HCT116 (cell line): ENCODE data around the gene FAM53B. TPM values are rescaled to one million over a fixed set of nuclear protein-coding genes. Genes with fewer than 3 reads are reported as not detected.

Source experiments
- ATAC-seq: fragments of 200-7000 bp; cut with Tn5 transposase; 2 replicates; pipeline ENCODE4 v1.9.1; 2020; ENCODE audit warnings: mild to moderate bottlenecking, moderate library complexity
- BruUV-seq: library from RNA; stranded (reverse); fragments of 400-500 nt; replicated peaks from 2 replicates; lab custom pipeline; 2021; lab: Mats Ljungman, UMichigan
- CTCF ChIA-PET: fragments of 300-600 bp; sonication (Branson Sonifier 250); formaldehyde crosslinking; loops from one replicate; lab custom pipeline; 2021; ENCODE audit warnings: antibody characterized with exemption; lab: Charles Lee
- POLR2A ChIA-PET: fragments of 300-600, 350-600 bp; sonication (Branson Sonifier 250); formaldehyde crosslinking; loops from one replicate; lab custom pipeline; 2021; ENCODE audit warnings: antibody characterized with exemption; lab: Charles Lee
- RAD21 ChIA-PET, 2 experiments: fragments of 300-600 bp; sonication (Branson Sonifier 250); formaldehyde crosslinking; loops; one replicate each; lab custom pipeline; 2023; ENCODE audit warnings: low total read pairs in 2 of 2; ENCODE audit not compliant: uncharacterized antibody in 2 of 2, unreplicated experiment in 2 of 2, low non-redundant PET in 1 of 2; lab: Charles Lee
- DNase-seq: peaks from one replicate; pipeline ENCODE4 v3.0.0-alpha.2; 2010; ENCODE audit warnings: low read depth, low spot score
- H2AFZ ChIP-seq: fragments of 200-600 bp; shearing (Covaris generic), sonication (generic); 2 replicates; pipeline ENCODE4 v1.6.1; 2017; ENCODE audit warnings: low read depth, mixed run types, mixed read lengths, antibody characterized with exemption, low read length; ENCODE audit not compliant: poor library complexity, severe bottlenecking
- H3K27ac ChIP-seq: 2 replicates; pipeline ENCODE4 v1.5.1; 2012; ENCODE audit warnings: low read depth, low read length
- H3K27me3 ChIP-seq: fragments of 200-600 bp; sonication (generic); 2 replicates; pipeline ENCODE4 v1.6.1; 2016; ENCODE audit warnings: mixed run types, low read length, mixed read lengths; ENCODE audit not compliant: insufficient read depth
- H3K36me3 ChIP-seq, 2 experiments: fragments of 200-500 bp in 1 of 2; fragments of 200-600 bp in 1 of 2; sonication (Bioruptor generic) in 1 of 2; sonication (generic) in 1 of 2; 2 replicates each; pipeline versions ENCODE4 v1.5.1 to v1.6.1; 2014 to 2016; ENCODE audit warnings: low read length in 2 of 2, inconsistent platforms in 1 of 2, mixed read lengths in 1 of 2, mixed run types in 1 of 2; ENCODE audit not compliant: insufficient read depth in 2 of 2, control insufficient read depth in 1 of 2
- H3K4me1 ChIP-seq, 2 experiments: fragments of 200-600 bp in 1 of 2; sonication (generic) in 1 of 2; 2 replicates each; pipeline versions ENCODE4 v1.5.1 to v1.6.1; 2012 to 2017; ENCODE audit warnings: low read length in 2 of 2, inconsistent platforms in 1 of 2, mild to moderate bottlenecking in 1 of 2, mixed read lengths in 1 of 2, mixed run types in 1 of 2, moderate library complexity in 1 of 2; ENCODE audit not compliant: insufficient read depth in 2 of 2, control insufficient read depth in 1 of 2
- H3K4me2 ChIP-seq: fragments of 200-600 bp; sonication (generic); 2 replicates; pipeline ENCODE4 v1.6.1; 2017; ENCODE audit warnings: mixed run types, low read length, mixed read lengths
- H3K4me3 ChIP-seq, 2 experiments: fragments of 200-600 bp in 1 of 2; sonication (generic) in 1 of 2; replicated peaks in 1 of 2; 2 replicates each; pipeline ENCODE4 v1.5.1; 2011 to 2016; ENCODE audit warnings: low read length in 2 of 2, control low read depth in 1 of 2, low read depth in 1 of 2, mild to moderate bottlenecking in 1 of 2, mixed read lengths in 1 of 2, mixed run types in 1 of 2
- H3K79me2 ChIP-seq: fragments of 200-600 bp; sonication (generic); 2 replicates; pipeline ENCODE4 v1.6.1; 2017; ENCODE audit warnings: mild to moderate bottlenecking, mixed run types, low read length, moderate library complexity, mixed read lengths; ENCODE audit not compliant: insufficient read depth
- H3K9ac ChIP-seq: fragments of 200-600 bp; sonication (generic); 2 replicates; pipeline ENCODE4 v1.6.1; 2016; ENCODE audit warnings: low read length, mixed read lengths
- H3K9me2 ChIP-seq: fragments of 200-600 bp; sonication (generic), shearing (Covaris generic); 2 replicates; pipeline ENCODE4 v1.6.1; 2017; ENCODE audit warnings: mixed run types, mild to moderate bottlenecking, moderate library complexity; ENCODE audit not compliant: insufficient read depth
- H3K9me3 ChIP-seq, 2 experiments: fragments of 200-500 bp in 1 of 2; fragments of 200-600 bp in 1 of 2; sonication (Bioruptor generic) in 1 of 2; sonication (generic) in 1 of 2; 2 replicates each; pipeline ENCODE4 v1.6.1; 2014 to 2017; ENCODE audit warnings: low read length in 2 of 2, mixed read lengths in 2 of 2, inconsistent platforms in 1 of 2, low read depth in 1 of 2, mild to moderate bottlenecking in 1 of 2, mixed run types in 1 of 2, moderate library complexity in 1 of 2; ENCODE audit not compliant: control insufficient read depth in 1 of 2, insufficient read depth in 1 of 2
- H4K20me1 ChIP-seq: fragments of 200-600 bp; sonication (generic), shearing (Covaris generic); 2 replicates; pipeline ENCODE4 v1.6.1; 2017; ENCODE audit warnings: mixed run types, mild to moderate bottlenecking, moderate library complexity; ENCODE audit not compliant: insufficient read depth
- CBX3 ChIP-seq: IDR thresholded peaks from 2 replicates; pipeline ENCODE4 v1.6.1; 2012; ENCODE audit warnings: low read depth
- POLR2A ChIP-seq: IDR thresholded peaks from 2 replicates; pipeline ENCODE4 v1.7.0; 2011; ENCODE audit warnings: borderline replicate concordance; ENCODE audit not compliant: insufficient read depth, insufficient read length; ENCODE audit errors: extremely low read depth
- POLR2AphosphoS5 ChIP-seq: IDR thresholded peaks from 2 replicates; pipeline ENCODE4 v1.6.1; 2011; ENCODE audit warnings: mild to moderate bottlenecking, low read depth, low read length, moderate library complexity
- RAD21 ChIP-seq: IDR thresholded peaks from 2 replicates; pipeline ENCODE4 v1.6.1; 2012; ENCODE audit warnings: low read depth, mild to moderate bottlenecking
- REST ChIP-seq: IDR thresholded peaks from 2 replicates; pipeline ENCODE4 v1.6.1; 2012; ENCODE audit warnings: low read depth
- SIN3A ChIP-seq: IDR thresholded peaks from 2 replicates; pipeline ENCODE4 v1.6.1; 2012; ENCODE audit warnings: low read depth
- SP1 ChIP-seq: IDR thresholded peaks from 2 replicates; pipeline ENCODE4 v1.6.1; 2012; ENCODE audit warnings: low read depth
- SRF ChIP-seq: IDR thresholded peaks from 2 replicates; pipeline ENCODE4 v1.6.1; 2012; ENCODE audit warnings: low read depth
- YY1 ChIP-seq: IDR thresholded peaks from 2 replicates; pipeline ENCODE4 v1.6.1; 2011; ENCODE audit warnings: low read length, low read depth, moderate library complexity, mild to moderate bottlenecking; ENCODE audit not compliant: insufficient replicate concordance; ENCODE audit errors: extremely low read depth
- ZBTB33 ChIP-seq: IDR thresholded peaks from 2 replicates; pipeline ENCODE4 v1.6.1; 2011; ENCODE audit warnings: mild to moderate bottlenecking, low read length, moderate library complexity; ENCODE audit not compliant: insufficient replicate concordance; ENCODE audit errors: extremely low read depth
- ZNF274 ChIP-seq: fragments of 200-500 bp; sonication (Bioruptor generic); IDR thresholded peaks from 2 replicates; pipeline ENCODE4 v1.6.1; 2014; ENCODE audit warnings: mild to moderate bottlenecking, low read depth, low read length, inconsistent platforms
- intact Hi-C: fragments of 100-400 bp; cut with micrococcal nuclease; formaldehyde crosslinking; loops from 2 replicates; pipeline ENCODE4 v1.10.0; 2022
- total RNA-seq: library from RNA; stranded (reverse); gene quantifications from one replicate; pipeline ENCODE4 v1.2.1, GENCODE V29; 2021; ENCODE audit not compliant: unreplicated experiment

The FAM53B gene
- total RNA-seq, 1 experiment from 2014 or later = 19.6 TPM

- RAD21 ChIA-PET = no interaction called here
These were observed 19.1 kb upstream of the FAM53B start for GRCh38 chr10:124763267-124763666.

More at GRCh38 chr10:124763267-124763666, 19.1 kb upstream of the FAM53B start:
- Histone ChIP-seq H3K27me3 (no peaks in the 10 kb centered on the region), H2AFZ (no peak overlapping the region), H3K4me2 (no peak overlapping the region), H3K9me2 (no peaks in the 10 kb centered on the region), H3K27ac (no peak overlapping the region)
- ATAC-seq = no peak
- TF ChIP-seq CBX3 (no peak), POLR2AphosphoS5 (no peak), REST (no peak), ZBTB33 (no peak), ZNF274 (no peak), SP1 (no peak), SRF (no peak), SIN3A (no peak), YY1 (no peak), POLR2A (no peak), RAD21 (no peak)
- TF ChIP-seq, all 23 proteins: peak for 0
- Histone ChIP-seq H3K4me3 (no peak overlapping the region), H3K79me2 (peaks cover 9% of the 10 kb centered on the region; the same call in 1 of the 2 replicates), H3K36me3 (peaks cover 39% of the 10 kb centered on the region in 2 experiments), H3K9me3 (no peaks in the 10 kb centered on the region), H3K4me1 (no peaks in the 10 kb centered on the region), H4K20me1 (no peaks in the 10 kb centered on the region; the same call in none of the 2 replicates), H3K9ac (no peak overlapping the region)
- ChIA-PET CTCF (no interaction called here), POLR2A (no interaction called here)
- intact Hi-C loops = no loop called here
- DNase-seq = no peak
- BruUV-seq = no TSS peak
